GM12878 (cell line): ENCODE results near the gene MBTPS2. TPM values are rescaled to one million over a fixed set of nuclear protein-coding genes. Genes with fewer than 3 reads are reported as not detected.

Experiments used
- ATAC-seq: fragments of 200-7000 bp; cut with Tn5 transposase; 3 replicates; pipeline ENCODE4 v1.9.1; 2020; ENCODE audit warnings: mild to moderate bottlenecking, moderate library complexity
- BruUV-seq: library from RNA; stranded (reverse); fragments of 400-500 nt; replicated peaks from 2 replicates; lab custom pipeline; 2021; lab: Mats Ljungman, UMichigan
- CTCF ChIA-PET: fragments of 300-600 bp; sonication (Branson Sonifier 250); formaldehyde crosslinking; extraction: SDS; loops from one replicate; lab custom pipeline; 2021; ENCODE audit warnings: inconsistent platforms; lab: Yijun Ruan, JAX
- POLR2A ChIA-PET: fragments of 350-600 bp; formaldehyde crosslinking; extraction: SDS; loops from one replicate; lab custom pipeline; 2021; ENCODE audit warnings: inconsistent platforms; lab: Charles Lee
- RAD21 ChIA-PET: fragments of 300-600 bp; sonication (Branson Sonifier 250); formaldehyde crosslinking; loops from one replicate; lab custom pipeline; 2023; ENCODE audit warnings: antibody characterized with exemption; ENCODE audit not compliant: unreplicated experiment; lab: Charles Lee
- SMC1A ChIA-PET: fragments of 300-600 bp; sonication (Branson Sonifier 250); formaldehyde crosslinking; loops from one replicate; lab custom pipeline; 2023; ENCODE audit not compliant: unreplicated experiment, uncharacterized antibody; lab: Charles Lee
- DNase-seq: peaks from one replicate; pipeline ENCODE4 v3.0.0-alpha.2; 2011; ENCODE audit warnings: low read depth, low spot score
- FAIRE-seq: peaks from 3 replicates; lab custom pipeline; 2011; peaks lifted over from hg19 to GRCh38; lab: Jason Lieb, UNC
- H2AFZ ChIP-seq: 2 replicates; pipeline ENCODE4 v1.6.0; 2011; ENCODE audit warnings: low read depth, low read length, control low read depth; ENCODE audit not compliant: control insufficient read depth
- H3K27ac ChIP-seq: 2 replicates; pipeline ENCODE4 v1.5.1; 2011; ENCODE audit warnings: control low read depth; ENCODE audit not compliant: control insufficient read depth, insufficient read depth
- H3K27me3 ChIP-seq, 2 experiments: replicated peaks in 1 of 2; 2 replicates each; pipeline versions ENCODE4 v1.6.0 to v1.6.1; 2011; ENCODE audit warnings: low read length in 1 of 2; ENCODE audit not compliant: control insufficient read depth in 2 of 2, insufficient read depth in 2 of 2
- H3K36me3 ChIP-seq, 2 experiments: 2 replicates each; pipeline ENCODE4 v1.5.1; 2011; ENCODE audit warnings: low read length in 1 of 2; ENCODE audit not compliant: control insufficient read depth in 2 of 2, insufficient read depth in 2 of 2
- H3K4me1 ChIP-seq: 2 replicates; pipeline ENCODE4 v1.6.1; 2011; ENCODE audit warnings: mild to moderate bottlenecking, low read length, moderate library complexity, mixed read lengths; ENCODE audit not compliant: control insufficient read depth, insufficient read depth
- H3K4me2 ChIP-seq: 2 replicates; pipeline ENCODE4 v1.6.0; 2011; ENCODE audit warnings: control low read depth; ENCODE audit not compliant: control insufficient read depth, insufficient read depth
- H3K4me3 ChIP-seq: fragments of 200-600 bp; sonication (generic); 2 replicates; pipeline ENCODE4 v1.5.1; 2016
- H3K79me2 ChIP-seq: 2 replicates; pipeline ENCODE4 v1.6.0; 2011; ENCODE audit warnings: low read length; ENCODE audit not compliant: control insufficient read depth, insufficient read depth
- H3K9ac ChIP-seq: 2 replicates; pipeline ENCODE4 v1.8.0; 2011; ENCODE audit warnings: low read length, control low read depth, mixed read lengths; ENCODE audit not compliant: control insufficient read depth, insufficient read depth
- H3K9me3 ChIP-seq: replicated peaks from 3 replicates; pipeline ENCODE4 v1.5.1; 2011; ENCODE audit warnings: mild to moderate bottlenecking, low read length; ENCODE audit not compliant: control insufficient read depth, insufficient read depth
- H4K20me1 ChIP-seq: 2 replicates; pipeline ENCODE4 v1.6.0; 2011; ENCODE audit not compliant: control insufficient read depth, insufficient read depth
- ASH2L ChIP-seq: fragments of 300-600, 200-600 bp; sonication (generic); IDR thresholded peaks from 2 replicates; pipeline ENCODE4 v1.6.1; 2017; ENCODE audit warnings: low read depth, mild to moderate bottlenecking, borderline replicate concordance
- ESRRA ChIP-seq: IDR thresholded peaks from 2 replicates; pipeline ENCODE4 v1.6.1; 2012; ENCODE audit warnings: mild to moderate bottlenecking, low read length, improper control_type of control experiment
- GABPA ChIP-seq: IDR thresholded peaks from 2 replicates; pipeline ENCODE4 v1.6.1; 2014; ENCODE audit warnings: antibody characterized with exemption, low read depth, mild to moderate bottlenecking, inconsistent platforms
- IRF5 ChIP-seq: fragments of 450-650 bp; IDR thresholded peaks from 2 replicates; pipeline ENCODE4 v1.6.1; 2017; ENCODE audit warnings: borderline replicate concordance
- MEF2B ChIP-seq: fragments of 450-650 bp; IDR thresholded peaks from 2 replicates; pipeline ENCODE4 v1.6.1; 2018; ENCODE audit warnings: mild to moderate bottlenecking, moderate library complexity; ENCODE audit not compliant: partially characterized antibody, poor library complexity, severe bottlenecking
- NFYA ChIP-seq: IDR thresholded peaks from 2 replicates; pipeline ENCODE4 v1.6.1; 2011; ENCODE audit warnings: low read depth, mild to moderate bottlenecking, low read length, improper control_type of control experiment, borderline replicate concordance
- NR2F1 ChIP-seq: fragments of 450-650 bp; conservative IDR thresholded peaks from 2 replicates; pipeline ENCODE4 v1.6.1; 2017; ENCODE audit warnings: mild to moderate bottlenecking
- SREBF1 ChIP-seq: IDR thresholded peaks from 2 replicates; pipeline ENCODE4 v1.6.1; 2012; ENCODE audit warnings: mild to moderate bottlenecking, low read length
- SUPT20H ChIP-seq: IDR thresholded peaks from 2 replicates; pipeline ENCODE4 v1.6.1; 2011; ENCODE audit warnings: low read depth, mild to moderate bottlenecking, low read length, moderate library complexity, borderline replicate concordance; ENCODE audit not compliant: control insufficient read depth
- TARDBP ChIP-seq: IDR thresholded peaks from 2 replicates; pipeline ENCODE4 v1.6.1; 2016; ENCODE audit warnings: borderline replicate concordance
- ZNF384 ChIP-seq: IDR thresholded peaks from 2 replicates; pipeline ENCODE4 v1.6.1; 2012; ENCODE audit warnings: low read depth, mild to moderate bottlenecking, low read length, improper control_type of control experiment, borderline replicate concordance
- WGBS: methylation state at CpG from one replicate; pipeline ENCODE4 v1.1.6; 2016; ENCODE audit warnings: low lambda C conversion rate; ENCODE audit not compliant: insufficient replicate concordance, insufficient coverage; ENCODE audit errors: missing lambda C conversion rate; 5-methylcytosine and 5-hydroxymethylcytosine counted together
- in situ Hi-C: fragments of 300-500 bp; cut with MboI; formaldehyde crosslinking; loops from 9 replicates; pipeline ENCODE4 v1.14.3; 2018; ENCODE audit warnings: mixed read lengths
- intact Hi-C: fragments of 100-400 bp; cut with micrococcal nuclease; formaldehyde crosslinking; loops from one replicate; pipeline ENCODE4 v1.14.2; 2022; ENCODE audit not compliant: unreplicated experiment
- polyA plus RNA-seq, 11 experiments: library from polyadenylated mRNA; depleted of rRNA in 4 of 11; unstranded in 6 of 11; stranded (reverse) in 5 of 11; fragments of >200 nt; fragmentation: Nextera tagmentation in 4 of 11; fragmentation: Illumina TruSeq in 1 of 11; extraction: Ambion mirVana in 4 of 11; extraction: Trizol in 1 of 11; gene quantifications; 1 replicate in 1 of 11; 2 replicates in 10 of 11; pipeline versions ENCODE4 v1.2.1 to v1.2.3, GENCODE V29; 2011 to 2016; ENCODE audit warnings: inconsistent platforms in 2 of 11, missing spikeins in 2 of 11, low read depth in 1 of 11
- total RNA-seq, 4 experiments: library from RNA; depleted of rRNA in 3 of 4; stranded (reverse); fragments of >200 nt in 3 of 4; fragmentation: Illumina TruSeq in 1 of 4; extraction: Trizol in 1 of 4; gene quantifications; 2 replicates each; pipeline versions ENCODE4 v1.2.1 to v1.2.3, GENCODE V29; 2013 to 2021
- TF ChIP-seq, protein P1 (sequence below): fragments of 450-650 bp; IDR thresholded peaks from 2 replicates; pipeline ENCODE4 v1.6.1; 2017; ENCODE audit warnings: mild to moderate bottlenecking, low read depth, inconsistent platforms; ENCODE audit not compliant: poor library complexity, severe bottlenecking

The MBTPS2 gene
- total and polyA plus RNA-seq, 10 of the 15 experiments (the other 5 are each of a cell fraction or from before 2014, with no cell fraction given): 2.6 to 11.0 (median 8.0) TPM

GRCh38 chrX:21837056-21837455 lies 2.4 kb upstream of the MBTPS2 start:
- in situ Hi-C loops: no loop called here

More at GRCh38 chrX:21837056-21837455, 2.4 kb upstream of the MBTPS2 start:
- no peaks in the 10 kb centered on the region for H3K4me1 ChIP-seq
- peaks cover 12% of the 10 kb centered on the region for H3K79me2 ChIP-seq
- no peak overlapping the region for H3K4me3 ChIP-seq
- H3K27ac ChIP-seq: no peak overlapping the region
- intact Hi-C loops: no loop called here
- no peak for DNase-seq
- 44% methylated on average over 2 of the region's 2 CpGs for WGBS
- ChIA-PET SMC1A (no interaction called here), POLR2A (no interaction called here), CTCF (no interaction called here), RAD21 (no interaction called here)
- no peak for FAIRE-seq
- H3K27me3 ChIP-seq: no peaks in the 10 kb centered on the region
- H3K36me3 ChIP-seq: no peaks in the 10 kb centered on the region
- no TSS peak for BruUV-seq
- no peak for ATAC-seq
- no peaks in the 10 kb centered on the region for H3K9me3 ChIP-seq
- no peak overlapping the region for H3K9ac ChIP-seq
- H4K20me1 ChIP-seq: no peaks in the 10 kb centered on the region
- TF ChIP-seq SREBF1: no peak
- TF ChIP-seq TARDBP: no peak
- no peak for TF ChIP-seq GABPA
- TF ChIP-seq, protein P1, sequence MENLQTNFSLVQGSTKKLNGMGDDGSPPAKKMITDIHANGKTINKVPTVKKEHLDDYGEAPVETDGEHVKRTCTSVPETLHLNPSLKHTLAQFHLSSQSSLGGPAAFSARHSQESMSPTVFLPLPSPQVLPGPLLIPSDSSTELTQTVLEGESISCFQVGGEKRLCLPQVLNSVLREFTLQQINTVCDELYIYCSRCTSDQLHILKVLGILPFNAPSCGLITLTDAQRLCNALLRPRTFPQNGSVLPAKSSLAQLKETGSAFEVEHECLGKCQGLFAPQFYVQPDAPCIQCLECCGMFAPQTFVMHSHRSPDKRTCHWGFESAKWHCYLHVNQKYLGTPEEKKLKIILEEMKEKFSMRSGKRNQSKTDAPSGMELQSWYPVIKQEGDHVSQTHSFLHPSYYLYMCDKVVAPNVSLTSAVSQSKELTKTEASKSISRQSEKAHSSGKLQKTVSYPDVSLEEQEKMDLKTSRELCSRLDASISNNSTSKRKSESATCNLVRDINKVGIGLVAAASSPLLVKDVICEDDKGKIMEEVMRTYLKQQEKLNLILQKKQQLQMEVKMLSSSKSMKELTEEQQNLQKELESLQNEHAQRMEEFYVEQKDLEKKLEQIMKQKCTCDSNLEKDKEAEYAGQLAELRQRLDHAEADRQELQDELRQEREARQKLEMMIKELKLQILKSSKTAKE: no peak
- TF ChIP-seq ZNF384: no peak
- TF ChIP-seq NFYA: no peak
- TF ChIP-seq ESRRA: no peak
- no peak for TF ChIP-seq SUPT20H
- no peak for TF ChIP-seq MEF2B
- TF ChIP-seq IRF5: no peak
- no peak for TF ChIP-seq ASH2L
- TF ChIP-seq NR2F1: no peak
- no peak overlapping the region for H2AFZ ChIP-seq
- no peak overlapping the region for H3K4me2 ChIP-seq
